ENCODE measurements around the gene IGSF6.
"Not testable (repeated sequence)": the region's sequence is repeated elsewhere in the genome, so short reads cannot be mapped to it uniquely, and the experiment has no call there.

Gene IGSF6

DNA sequence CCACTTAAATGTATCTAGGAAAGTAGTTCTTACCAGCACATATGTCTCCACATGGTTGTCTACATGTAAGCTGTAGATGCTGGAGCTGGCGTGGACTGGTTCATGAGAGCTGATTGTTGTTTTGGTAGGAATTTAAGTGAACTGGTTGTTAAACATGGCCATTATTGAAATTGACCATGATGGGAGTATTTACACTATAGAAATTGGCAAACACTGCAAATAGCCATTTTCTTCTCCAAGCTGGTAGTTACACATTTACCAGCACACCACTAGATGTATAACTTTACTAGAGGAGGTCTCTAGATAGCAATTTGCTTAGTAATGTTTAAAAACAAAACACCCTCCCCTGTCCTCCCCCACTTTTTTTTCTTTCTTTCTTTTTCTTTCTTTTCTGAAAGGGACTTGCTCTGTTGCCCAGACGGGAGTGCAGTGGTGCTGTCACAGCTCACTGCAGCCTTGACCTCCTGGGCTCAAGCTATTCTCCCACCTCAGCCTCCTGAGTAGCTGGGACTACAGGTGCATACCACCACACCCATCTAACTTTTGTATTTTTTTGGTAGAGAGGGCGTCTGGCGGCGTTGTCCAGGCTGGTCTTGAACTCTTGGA lies 24.2 kb downstream of the IGSF6 start:
- DNase-seq = no peak

DNA sequence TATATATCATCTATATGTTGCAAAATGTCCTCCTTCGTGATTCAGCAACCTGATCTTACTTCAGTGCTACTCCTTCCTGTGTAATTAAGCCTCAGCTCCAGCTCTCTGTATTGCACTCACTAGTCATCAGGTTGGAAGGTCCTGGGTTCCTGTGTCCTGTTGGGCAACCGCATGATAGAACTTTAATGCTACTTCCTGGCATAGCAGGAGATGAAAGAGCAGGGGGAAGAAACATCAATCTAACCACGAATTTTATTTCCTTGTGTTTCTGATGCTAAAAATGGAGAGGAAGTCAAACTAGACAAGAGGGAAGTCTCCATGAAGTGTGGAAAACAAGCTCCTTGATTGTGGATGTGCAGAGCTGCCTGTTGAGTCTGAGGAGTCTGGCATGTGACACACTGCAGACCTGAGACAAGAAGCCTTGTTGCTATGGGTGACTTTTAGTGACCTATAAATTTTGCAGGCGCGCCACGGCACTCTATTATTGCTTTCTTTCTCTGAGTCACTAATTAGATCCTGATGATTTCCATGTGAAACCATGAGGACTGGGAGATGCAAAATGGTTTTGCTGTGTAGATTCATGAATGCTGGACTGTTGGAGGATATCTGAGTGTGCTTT lies 25.6 kb downstream of the IGSF6 start:
- DNase-seq = peak; percentile 94

DNA sequence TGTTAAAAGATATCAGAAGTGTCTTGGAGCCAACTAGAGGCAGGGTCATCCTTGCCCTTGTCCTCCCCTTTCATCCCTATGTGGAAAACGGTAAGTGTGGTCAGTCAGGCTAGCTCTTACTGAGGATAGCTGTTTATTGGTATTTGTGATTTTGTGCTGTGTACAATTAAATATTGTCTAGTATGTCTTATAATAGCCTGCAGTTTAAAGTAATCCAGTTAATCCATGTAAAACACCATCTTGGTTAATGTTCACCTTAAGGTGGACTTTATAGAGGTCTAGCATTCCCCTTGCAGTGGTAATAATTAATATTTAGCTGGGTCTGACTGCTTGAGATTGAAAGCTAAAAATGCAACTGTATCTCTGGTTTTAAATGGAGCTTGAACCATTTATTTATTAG lies 27.4 kb downstream of the IGSF6 start:
- DNase-seq = no peak

DNA sequence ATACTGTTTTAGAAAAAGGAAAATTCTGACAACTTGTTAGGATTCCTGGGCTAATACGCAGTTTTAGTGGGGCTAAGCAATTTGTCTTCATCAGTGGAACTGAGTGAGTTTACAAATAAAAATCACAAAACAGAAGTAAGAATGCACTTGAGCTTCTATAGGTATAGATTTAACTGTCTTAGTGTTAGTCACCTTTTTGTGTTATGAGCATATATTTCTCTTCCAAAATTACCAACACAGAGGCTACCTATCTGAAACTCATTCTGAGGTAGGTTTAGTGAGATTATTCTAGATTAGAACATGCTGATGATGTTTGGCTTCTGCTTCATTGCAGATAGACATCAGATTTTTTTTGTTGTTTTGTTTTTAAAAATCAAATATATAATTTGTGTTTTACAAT lies 29.9 kb downstream of the IGSF6 start:
- DNase-seq = no peak

DNA sequence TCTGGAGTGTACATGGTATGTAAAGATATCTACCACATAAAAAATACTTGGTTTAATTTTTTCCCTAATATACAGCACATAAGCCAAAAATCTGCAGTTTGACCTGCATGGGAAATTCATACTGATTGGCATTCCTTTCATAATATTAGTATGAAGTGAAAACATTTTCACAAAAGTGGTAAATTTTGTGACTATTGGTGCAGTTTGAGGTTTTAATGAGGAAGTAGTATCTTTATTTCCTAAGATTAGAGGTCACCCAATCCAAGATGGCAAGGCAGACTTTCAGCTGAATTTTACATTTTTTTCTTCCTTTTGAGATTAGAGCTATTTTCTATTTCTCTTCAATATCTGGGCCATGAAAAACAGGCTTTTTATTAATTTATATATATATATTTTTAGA lies 31.8 kb downstream of the IGSF6 start:
- DNase-seq = no peak

DNA sequence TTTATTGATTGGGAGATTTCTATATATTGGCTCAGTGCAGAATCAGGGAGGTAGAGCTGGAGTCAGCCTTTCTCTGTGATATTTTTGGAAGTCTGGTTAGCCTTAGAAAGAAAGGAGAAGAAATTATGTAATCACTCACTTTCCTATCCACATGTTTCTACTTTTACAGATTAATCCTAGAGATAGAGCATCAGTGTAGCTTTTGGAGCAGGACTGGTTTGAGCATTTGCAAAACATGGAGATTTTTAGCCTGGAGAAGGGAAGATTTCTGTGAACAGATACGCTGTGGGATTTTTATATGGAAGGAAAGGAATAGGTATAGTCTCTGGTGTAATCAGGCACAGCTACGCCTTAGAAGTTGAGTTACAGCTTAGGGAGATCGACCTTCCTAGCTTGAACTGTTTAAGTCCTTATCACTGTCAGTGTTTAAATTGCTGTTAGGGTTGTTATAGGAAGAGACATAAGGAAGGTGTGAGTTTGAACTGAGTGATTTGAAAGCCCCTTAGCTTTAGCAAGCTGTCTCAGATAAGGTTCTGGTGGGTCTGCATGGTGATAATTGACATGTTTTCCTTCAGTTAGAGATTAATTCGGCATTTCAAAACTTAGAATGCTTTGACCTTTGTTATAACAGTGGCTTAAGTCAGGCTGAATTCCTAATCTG lies 32.5 kb downstream of the IGSF6 start:
- no peak for DNase-seq

DNA sequence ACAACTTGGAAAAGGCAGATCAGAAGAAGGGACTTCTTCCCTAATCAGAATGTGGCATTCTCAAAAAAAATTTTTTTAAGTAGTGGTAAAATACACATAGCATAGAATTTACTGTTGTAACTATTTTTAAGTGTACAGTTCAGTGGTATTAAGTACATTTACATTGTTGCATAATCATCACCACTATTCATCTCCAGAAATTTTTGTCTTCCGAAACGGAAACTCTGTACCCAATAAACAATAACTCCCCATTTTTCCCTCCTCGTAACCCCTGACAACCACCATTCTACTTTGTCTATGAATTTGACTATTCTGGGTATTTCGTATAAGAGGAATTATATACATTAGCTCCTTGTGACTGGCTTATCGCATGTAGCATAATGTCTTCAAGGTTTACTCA lies 34.1 kb downstream of the IGSF6 start:
- no peak for DNase-seq

DNA sequence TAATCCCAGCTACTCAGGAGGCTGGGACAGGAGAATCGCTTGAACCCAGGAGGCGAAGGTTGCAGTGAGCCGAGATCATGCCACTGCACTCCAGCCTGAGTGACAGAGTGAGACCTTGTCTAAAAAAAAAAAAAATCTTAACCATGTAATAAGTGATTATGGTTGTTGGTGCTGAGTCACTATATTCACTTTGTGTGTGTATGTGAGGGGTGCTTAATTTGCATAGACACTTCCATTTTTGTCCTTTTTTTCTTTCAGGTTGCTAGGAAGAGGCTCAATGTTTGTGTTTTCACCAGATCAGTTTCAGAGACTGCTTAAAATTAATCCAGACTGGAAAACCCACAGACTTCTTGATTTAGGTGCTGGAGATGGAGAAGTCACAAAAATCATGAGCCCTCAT lies 34.8 kb downstream of the IGSF6 start:
- DNase-seq = no peak

DNA sequence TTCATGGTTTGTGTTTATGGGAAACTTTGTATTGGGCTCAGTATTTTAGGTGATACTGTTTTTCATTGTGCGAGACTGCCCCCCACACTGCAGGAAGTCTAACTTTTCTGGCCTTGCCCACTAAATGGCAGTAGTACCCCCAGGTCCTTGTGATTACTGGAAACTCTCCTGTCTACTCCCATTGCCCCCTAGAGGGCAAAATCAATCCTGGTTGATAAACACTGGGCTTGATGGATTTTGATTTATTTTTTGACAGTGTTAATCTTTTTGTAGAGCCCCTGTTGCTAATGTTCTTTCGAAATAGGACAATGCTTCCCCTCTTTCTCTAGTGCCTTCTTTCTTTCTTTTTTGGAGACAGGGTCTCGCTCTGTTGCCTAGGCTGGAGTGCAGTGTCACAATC lies 37.5 kb downstream of the IGSF6 start:
- no peak for DNase-seq

DNA sequence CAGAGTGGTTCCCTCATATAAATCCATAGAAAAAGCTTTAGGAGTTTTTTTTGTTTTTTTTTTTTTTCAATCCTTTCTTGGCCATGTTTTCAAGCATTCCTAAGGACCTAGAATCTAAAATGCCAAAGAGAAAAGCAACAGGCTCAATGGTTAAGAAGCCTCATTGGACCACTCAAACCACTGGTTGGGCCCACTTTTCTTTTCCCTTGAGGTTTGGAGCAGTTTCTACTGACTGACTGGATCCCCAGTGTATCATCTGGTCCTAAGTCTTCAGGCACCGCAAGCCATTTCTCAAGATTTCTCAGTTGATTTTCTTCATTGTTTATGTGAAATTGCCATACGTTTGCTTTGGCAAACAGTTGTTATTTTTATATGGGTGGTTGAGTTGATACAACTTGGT lies 38.6 kb downstream of the IGSF6 start:
- no peak for DNase-seq

DNA sequence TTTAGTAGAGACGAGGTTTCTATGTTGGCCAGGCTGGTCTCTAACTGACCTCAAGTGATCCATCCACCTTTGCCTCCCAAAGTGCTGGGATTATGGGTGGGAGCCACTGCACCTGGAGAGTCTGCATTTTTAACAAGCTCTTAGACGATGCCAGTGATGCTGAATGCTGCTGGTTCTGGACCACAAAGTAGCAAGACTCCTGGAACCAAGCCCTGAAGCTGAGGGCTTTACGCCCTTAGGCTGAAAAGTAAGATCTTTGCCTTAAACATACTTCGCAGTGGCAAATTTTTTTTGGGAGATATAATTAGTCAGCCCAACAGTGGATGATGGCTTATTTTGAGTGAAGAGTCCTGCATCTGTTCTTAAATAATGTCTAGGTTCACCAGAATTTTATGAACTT lies 39.0 kb downstream of the IGSF6 start:
- DNase-seq = no peak

DNA sequence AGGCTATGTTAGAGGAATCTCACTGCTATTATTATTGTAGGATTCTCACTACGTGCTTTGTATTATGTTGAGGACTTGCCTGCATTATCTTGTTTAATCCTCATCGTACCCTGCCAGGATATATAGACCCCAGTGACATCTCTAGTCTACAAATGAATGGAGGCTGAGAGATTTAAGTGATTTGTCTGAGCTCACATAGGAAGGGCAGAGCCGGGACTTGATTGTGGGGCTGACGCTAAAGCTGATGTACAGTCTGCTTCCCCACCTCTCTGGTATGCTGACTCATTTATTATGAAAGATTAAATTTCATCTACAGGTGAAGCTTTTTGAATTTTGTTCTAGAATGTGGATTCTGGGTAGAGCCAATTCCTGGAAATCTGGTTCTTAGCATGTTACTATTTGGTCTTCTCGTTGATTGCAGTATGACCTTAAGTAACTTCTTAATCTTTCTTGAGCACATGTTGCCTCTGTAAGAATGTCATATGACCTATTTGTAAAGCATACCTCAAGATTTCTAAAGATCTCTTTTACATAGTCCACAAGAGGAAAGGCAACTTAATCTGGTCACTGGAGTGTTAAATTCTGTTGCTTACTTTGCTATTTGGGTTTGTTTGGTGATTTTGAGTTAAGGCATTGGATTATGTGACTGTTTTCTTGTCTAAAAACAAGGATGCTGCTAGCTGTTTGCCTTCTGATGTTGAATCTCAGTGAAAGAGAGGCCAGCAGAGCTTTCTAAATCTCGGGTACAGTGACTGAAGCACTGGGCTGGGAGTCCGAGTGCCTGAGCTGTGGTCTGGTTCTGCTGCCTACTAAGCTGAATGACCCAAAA lies 40.6 kb downstream of the IGSF6 start:
- DNase-seq = no peak

DNA sequence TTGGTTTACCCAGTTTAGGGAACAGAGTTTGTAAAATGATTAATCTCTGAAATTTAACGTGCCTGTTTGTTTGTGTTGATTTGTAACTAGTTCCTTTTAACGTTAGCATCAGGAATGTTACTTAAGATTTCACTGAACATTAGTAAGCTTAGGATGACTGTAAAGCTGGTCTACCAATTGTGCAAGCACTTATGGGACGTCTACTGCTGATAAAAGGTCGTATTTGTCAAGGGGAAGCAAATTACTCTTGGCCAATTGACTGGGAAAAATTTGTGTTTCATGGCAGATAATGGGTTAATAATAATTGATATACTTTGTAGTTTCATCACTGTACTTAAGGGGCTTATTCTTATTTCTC lies 41.2 kb downstream of the IGSF6 start:
- DNase-seq = no peak

DNA sequence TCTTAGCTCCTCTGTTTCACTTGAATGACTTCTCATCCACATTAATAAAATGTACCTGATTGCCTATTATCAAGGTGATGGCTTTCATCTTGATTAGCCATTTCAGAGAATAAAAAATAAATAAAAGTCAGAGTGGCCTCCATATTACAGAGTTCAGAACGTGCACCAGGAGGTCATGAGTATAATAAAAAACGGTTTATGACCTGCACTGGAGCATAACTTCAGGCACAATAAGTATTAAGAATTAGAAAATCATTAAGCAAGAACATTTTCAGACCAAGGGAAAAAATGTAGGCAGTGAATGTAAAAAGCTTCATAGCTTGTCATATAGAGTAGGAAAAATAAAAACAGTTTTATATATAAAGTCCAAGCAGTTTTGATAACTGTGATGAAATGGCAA lies 41.6 kb downstream of the IGSF6 start:
- DNase-seq = no peak

DNA sequence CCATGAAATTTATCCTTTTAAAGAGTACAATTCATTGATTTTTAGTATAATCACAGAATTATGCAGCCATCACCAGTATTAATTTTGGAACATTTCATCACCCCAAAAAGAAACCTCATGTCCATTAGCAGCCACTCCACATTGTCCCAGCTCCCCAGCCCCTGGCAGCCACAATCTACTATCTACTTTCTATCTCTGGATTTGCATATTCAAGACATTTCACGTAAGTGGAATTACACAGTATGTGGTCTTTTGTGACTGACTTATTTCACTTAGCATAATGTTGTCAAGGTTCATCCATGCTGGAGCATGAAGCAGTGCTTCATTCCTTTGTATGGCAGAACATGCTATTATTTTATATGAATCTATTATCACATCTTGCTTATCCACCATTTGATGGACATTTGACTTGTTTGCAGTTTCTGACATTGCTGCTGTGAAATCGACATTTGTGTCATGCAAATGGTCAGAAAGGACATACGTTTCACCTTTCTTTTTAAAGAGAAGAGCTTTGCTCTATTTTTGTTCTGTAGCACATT lies 42.3 kb downstream of the IGSF6 start:
- no peak for DNase-seq

DNA sequence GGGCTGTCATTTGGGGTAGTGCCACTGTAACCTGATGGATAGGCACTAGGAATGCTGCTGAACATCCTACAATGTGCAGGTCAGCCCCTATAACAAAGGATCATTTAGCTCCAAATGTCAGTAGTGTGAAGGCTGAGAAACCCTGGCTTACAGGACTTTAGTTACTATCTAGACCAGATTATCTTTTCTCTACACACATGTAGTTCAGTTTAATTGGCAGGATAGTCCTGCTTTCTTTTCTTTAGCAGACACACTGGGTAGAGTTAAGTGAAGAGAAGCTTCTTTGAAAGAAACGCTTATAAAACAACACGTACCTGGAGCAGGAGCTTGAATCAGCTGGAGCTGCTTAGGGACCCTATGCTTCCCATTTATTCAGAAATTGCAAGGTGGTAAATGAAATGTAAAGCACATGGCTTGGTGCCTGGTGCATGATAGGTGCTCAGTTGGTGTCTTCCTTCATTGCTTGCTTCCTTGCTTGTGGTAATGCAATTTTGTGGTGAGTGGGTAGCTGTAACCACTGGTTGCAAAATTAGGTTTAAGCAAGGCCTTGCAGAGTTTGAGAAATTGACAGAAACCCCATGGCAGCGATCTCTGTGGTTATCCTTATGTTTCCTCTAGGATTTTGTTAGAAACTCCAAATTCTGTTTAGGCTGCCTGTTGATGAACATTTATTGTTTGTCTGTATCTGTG lies 43.6 kb downstream of the IGSF6 start:
- peak; percentile 86 for DNase-seq

DNA sequence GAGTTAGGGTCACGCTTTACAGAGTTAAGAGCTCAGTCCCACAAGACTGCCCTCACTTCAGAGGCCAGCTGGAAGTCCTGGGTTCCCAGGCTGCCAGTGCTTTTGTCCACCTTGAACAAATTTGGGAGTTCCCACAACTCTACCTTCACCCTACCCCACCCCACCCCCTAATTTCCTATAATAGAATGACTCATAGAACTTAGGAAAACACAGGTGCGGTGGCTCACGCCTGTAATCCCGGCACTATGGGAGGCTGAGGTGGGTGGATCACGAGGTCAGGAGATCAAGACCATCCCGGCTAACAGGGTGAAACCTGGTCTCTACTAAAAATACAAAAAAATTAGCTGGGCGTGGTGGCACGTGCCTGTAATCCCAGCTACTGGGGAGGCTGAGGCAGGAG lies 46.6 kb downstream of the IGSF6 start:
- not testable (repeated sequence) for DNase-seq

DNA sequence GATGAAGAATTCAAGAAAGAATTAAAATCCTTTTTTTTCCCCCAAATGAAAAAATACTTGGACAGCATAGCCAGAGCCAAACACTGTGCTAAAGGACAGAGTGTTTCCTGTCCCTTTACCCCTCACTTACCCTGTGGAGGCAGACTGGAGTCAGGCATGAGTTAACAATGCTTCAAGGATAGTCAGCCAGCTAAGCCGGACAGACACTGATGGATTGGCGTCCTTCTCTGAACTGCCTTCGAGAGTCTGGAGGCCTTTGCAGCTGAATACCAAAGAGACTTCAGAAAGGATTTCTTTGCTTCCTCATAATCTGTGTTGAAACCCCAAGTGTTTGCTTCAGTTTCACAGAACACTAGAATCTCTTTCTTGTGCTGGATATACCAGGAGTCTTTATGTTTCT lies 48.5 kb downstream of the IGSF6 start:
- no peak for DNase-seq

DNA sequence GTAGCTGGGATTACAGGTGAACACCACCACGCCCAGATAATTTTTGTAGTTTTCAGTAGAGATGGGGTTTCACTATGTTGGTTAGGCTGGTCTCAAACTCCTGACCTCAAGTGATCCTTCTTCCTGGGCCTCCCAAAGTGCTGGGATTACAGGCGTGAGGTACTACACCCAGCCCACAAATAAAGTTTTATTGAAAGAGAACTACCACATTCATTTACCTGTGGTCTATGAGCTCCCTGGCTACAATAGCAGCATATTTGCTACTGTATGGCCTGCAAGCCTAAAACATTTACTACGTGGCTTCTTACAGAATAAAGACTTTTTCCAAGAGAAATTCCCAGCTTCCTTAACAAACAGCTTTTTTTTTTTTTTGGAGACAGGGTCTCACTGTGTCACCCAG lies 49.6 kb downstream of the IGSF6 start:
- no peak for DNase-seq

DNA sequence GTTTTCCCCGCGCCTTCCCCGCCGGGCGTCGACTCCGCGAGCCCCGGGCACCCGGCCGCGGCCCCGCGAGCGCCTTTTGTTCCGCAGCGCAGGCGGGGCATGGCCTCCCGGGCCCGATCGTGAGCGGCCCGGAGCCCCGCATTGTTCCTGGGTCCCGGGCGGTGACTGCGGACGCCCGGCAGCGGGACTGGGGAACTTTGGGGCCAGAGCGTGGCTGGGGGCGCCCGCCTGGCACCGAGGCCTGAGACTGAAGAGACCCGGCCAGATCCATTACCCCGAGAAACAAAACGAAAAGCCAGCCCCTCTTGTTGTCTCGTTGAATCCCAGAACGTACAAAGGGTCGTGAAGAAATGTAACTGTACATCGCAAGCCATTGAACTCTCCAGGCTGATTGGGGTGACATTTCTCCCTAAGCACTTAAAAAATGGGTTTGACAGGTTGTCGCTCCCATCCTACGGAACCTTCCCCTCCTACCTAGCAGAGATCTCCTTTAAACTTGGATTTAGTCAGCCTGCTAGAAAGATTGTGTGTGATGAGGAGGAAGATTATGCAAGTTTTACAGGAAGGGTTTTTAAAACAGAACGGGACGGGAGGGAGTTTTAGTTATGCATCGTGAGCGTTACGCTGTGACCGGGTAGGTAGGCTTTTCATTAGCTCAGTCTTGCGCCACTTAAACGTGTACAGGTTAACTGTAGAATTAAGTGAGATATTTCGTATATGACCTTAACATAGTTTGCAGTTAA lies 52.2 kb downstream of the IGSF6 start:
- DNase-seq = no peak

DNA sequence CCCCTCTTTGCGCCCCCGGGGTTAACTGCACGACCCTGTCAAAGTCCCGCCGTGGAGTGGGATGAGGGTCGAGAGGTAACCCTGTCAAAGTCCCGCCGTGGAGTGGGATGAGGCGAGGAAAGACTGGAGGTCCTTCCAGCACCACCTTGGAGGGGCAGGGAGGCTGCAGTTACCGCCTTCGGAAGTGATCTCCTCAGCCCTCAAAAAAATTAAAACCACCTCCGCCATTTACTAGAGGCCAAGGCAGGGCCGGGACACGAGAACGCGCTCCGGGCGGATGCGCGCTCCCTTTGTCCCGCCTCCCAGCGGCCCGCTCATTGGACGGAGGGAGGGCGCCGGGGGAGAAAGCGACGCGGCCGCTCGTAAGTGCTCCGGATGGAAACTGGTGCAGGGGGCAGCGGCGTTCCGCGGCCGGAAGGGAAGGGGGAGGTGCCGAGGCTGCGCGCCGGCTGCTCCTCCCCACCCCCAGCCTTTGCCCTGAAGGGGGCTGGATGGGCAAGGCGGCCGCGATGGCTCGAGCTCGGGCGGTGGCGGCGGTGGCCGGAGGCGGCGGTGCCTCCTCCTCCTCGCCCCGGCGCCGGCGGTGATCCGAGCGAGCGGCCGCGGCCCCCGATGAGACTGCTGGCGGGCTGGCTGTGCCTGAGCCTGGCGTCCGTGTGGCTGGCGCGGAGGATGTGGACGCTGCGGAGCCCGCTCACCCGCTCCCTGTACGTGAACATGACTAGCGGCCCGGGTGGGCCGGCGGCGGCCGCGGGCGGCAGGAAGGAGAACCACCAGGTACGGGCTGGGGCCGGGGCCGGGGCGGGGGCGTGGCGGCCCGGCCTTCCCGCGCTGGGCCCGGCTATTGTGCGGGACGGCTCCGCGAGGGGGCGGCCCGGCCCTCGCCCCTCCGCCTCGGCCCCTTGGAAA lies 53.0 kb downstream of the IGSF6 start, which contains the start of gene METTL9:
Gene METTL9 (plus strand): TSS at position 456 of the 909 bp plus-strand sequence. CDS start 157 bp downstream, at position 613.
- DNase-seq = peak; percentile 59
